Activated CD4-positive, alpha-beta T cell treated with anti-CD3 and anti-CD28 coated beads, Interleukin-10, Interleukin-2, amounts not matched to agents 100 ng/mL and 50 ng/mL, durations not matched to agents 16 hours and 8 hours (primary cell): ENCODE data around the gene LHFPL3.
A peak's percentile ranks its signal among the peaks of the same experiment; 100 is the strongest.

Experiments
- DNase-seq: peaks from one replicate; pipeline ENCODE4 v3.0.0-alpha.2; 2020

The LHFPL3 gene

DNA sequence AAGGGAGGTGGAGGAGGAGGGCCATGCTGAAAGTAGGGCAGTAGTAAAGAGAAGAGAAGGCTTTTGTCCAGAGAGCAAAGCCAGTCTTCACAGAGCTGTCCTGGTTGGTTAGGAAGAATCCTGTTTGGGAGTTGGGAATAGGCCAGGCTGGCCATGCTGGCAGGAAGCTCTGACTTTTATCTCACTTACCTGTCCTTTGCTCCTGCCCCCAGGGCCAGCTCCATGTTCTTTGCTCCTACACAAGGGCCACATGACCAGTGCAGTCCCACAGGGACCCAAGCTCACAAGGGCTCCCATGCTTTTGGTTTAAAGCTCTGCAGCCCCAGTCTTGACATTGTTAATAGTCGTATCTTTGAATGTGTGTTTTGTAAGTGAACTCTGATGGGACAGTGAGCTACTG lies 524.0 kb downstream of the LHFPL3 start:
- DNase-seq, result no peak

DNA sequence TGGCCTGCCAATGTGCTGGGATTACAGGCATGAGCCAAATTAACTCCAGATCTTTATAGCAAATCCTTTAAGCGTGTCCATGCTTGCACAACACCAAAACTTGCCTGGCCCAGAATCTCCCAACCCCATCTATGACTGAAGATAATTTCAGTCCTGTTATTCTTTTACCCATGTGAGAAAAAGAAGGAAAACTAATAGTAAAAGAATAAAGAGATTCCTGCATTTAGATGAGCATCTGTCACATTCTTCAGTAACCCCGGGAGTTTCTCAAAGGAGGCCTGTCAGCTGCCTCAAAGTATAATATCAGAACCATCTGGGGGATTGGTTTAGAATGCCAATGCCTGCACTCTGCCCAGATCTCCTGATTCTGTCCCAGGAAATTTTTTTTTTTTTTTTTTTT lies 527.5 kb downstream of the LHFPL3 start:
- DNase-seq, result no peak

DNA sequence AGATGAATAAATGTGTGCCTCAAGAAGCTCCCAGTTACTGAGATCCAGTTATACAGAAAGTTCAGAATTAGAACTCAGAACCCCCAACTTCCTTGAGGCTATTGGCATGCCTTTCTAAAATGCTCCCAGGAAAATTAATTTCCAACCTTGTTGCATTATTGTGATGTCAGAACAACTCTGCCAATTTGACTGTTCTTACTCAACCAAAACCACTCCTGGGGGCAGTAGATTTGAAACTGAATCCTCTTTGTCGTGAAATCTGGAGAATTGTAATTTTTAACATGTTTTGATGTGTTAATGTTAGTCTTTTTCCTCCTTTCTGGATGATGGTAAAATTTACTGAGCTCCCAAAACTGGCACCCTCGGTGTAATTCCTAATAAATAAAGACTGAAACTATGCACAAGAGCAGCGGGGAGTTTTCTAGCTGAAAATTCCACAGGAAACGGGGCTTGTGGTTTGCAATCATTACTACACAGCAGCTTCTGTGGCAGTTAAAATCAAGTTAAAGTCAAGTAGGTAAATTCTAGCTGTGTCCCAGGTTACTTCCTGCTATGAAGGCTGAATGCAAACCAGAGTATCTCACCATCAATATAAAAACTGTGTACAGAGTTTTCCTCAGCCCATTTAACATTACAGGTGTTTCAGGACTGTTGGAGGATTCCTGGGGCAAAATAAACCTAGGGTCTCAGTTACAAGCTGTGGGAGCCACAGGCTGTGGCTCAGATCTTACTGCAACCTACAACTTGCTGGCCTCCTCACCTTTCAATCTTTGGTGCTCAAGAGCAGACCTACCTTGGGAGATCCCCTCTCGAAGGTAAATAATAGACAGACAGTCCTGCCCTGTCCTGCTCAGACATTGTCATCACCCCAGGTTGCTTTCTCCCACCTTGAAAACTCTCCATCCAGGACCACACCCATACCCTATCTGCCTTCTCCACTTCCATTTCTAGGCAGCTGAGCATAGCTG lies 529.3 kb downstream of the LHFPL3 start:
- peak; percentile 30 for DNase-seq

DNA sequence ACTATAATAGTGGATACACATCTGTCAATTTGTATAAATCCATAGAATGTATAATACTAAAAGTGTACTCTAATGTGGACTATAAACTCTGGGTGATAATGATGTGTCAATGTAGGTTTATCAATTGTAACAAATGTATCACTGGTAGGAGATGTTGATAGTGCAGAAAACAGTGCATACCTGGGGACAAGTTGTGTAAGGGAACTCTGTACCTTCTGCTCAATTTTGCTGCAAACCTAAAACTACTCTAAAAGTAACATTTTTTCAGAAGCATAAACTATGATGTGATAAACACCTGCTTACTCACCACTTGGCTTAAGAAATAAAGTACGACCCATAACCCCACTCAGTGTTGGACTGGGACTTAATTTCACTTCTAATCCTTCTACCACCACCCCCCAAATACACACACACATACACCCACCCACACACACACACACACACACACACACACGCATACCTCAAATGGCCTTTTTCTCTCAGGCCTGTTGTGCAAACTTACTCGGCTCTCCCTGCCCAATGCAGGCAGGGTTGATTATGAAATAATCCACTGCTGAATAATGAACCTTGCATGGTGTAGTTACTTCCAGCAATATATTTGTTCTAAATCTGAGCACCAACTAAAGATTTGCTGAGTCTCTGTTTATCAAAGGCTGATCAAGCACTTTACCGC lies 531.5 kb downstream of the LHFPL3 start:
- DNase-seq, result no peak

DNA sequence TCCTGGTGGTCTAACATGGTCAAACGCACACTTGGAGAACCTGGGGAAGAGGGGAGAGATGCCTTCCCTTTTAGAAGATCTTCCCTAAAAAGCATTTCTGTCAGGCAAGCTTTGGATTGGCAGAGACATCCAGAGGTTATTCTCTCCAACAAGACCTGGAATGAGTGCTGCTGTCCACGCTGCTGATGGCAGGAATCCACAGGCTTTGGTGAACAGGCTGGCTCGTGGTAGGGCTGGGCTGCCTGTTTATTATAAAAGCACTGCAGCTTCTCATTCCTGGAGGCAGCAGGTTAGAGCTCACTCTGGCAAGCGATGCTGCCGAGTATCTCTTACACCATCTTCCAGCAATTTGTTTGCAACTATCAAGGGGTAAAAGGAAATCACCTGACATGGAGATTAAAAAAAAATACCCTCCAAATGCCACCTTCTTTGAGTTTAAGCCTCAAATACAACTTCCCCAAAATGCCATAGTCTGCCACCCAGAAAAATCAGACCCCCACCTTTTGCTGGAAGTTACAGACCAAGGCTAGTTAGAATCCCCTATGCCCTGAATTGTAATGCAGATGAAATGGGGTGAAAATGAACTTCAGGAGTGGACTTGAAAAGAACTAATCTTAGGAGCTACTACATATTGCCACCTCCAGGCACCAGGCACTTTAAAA lies 533.5 kb downstream of the LHFPL3 start:
- DNase-seq, result no peak

DNA sequence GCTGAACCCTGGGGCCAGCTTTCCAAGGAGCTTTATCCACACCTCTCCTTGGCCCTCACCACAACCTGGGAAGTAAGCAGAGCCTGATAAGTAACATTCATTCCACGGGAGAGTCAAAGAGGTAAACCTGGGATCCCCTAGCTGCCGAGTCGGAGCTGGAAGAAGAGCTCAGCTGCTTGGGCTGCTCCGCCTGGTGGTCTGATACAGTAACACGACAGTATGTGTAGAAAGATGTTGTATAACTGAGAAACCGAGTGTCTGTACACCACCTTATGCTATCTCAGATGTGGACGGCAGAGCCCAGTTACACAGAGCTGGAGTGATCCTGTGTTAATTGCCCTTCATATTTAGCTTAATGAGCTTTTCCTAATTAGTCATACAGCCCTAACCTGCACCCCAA lies 534.3 kb downstream of the LHFPL3 start:
- no peak for DNase-seq

DNA sequence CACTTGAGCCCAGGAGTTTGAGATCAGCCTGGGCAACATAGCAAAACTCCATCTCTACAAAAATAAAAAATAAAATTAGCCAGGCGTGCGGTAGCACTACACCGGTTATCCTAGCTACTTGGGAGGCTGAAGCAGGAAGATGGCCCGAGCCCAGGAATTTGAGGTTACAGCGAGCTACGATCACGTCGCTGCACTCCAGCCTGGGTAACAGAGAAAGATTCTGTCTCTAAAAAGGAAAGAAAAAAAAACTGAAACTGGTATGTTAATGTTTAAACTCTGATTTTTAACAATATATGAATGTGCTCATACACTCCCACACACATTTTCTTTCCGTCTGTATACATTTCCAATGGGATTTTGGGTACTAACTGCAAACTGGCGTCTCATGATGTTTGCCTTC lies 545.0 kb downstream of the LHFPL3 start:
- DNase-seq, result no peak

DNA sequence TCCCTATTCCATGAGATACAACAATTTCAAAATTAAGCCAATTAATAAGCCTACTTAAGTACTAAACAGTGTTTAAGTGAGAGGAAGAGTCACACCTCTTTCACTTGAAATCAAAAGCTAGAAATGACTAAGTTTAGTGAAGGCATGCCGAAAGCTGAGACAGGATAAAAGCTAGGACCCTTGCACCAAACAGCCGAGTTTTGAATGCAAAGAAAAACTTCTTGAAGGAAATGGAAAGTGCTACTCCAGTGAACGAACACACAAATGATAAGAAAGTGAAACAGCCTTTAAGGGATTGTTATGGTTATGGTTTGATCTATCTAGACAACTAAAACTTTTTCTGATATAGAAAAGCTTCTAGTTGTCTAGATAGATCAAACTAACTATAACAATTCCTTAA lies 550.2 kb downstream of the LHFPL3 start:
- peak; percentile 79 for DNase-seq

DNA sequence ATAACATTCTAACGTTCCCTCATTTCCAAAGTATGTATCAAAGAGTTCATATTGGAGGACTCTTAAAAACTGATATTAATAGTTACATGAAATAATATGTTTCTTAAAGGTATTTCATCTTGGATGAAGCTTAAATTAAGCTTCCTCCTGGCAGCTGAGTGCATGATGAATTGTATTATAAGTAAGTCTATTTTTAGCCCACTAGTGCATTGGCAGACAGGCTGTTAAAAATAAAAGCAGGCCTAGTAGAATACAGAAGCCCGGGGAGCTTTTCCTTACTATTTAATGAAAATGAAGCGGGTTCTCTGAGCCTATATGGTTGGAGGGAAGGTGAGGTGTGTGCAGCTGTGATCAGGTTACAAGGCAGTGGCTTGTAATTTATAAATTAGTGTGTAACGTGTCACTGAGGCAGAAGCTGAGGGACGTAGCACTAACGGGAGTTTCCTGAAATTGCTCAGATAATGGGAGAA lies 554.9 kb downstream of the LHFPL3 start:
- DNase-seq, result no peak

DNA sequence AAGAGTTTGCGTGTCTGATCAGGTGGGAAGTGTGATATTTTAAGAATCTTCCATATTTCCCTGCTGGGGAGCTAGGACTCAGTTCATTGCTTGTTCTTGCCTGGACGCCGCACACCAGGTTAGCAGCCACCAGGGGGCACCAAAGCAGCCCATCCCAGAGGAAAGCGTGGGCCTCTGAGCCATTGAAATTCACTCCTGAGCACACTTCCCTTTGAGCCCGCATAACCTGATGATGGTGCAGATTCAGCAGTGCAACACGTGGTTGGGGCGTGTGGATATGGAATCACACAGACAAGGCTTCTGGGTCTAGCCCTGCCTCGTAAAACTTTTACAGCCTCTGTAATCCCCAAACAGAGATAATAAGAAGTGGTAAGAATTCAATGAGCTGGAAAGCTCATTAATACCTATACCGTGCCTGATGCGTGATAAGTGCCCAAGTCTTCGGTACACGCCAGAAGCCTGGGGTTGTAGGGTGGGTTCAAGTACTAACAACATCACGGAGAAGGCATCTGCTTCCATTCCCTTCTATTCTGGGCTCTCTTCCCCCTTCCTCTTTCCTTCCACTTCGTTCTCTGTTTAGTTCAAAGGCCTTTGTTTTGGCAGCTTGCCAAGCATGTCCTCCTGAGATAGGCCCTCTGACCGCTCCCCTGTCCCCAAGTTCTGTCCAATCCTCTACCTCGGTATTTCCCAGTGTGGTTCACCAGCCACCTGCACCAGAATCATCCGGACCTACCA lies 555.5 kb downstream of the LHFPL3 start:
- DNase-seq, result peak; percentile 82

DNA sequence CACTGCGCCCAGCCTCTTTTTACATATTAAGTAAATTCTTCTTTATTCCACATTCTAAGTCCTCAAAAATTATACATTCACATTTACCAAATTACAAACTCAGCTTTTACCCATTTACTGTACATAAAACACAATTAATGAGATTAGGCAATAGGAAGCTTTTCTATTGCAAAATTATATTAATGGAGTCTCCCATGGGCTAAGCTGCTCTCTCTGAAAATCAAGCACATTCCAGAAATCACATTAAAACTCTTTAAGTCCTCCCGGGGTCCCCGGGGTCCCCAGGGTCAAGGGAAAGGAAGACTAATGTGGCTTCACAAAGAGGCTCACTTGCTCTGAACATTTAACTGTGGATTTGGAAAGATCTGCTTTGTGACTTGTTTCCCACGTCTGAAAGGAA lies 558.2 kb downstream of the LHFPL3 start:
- DNase-seq, result no peak

DNA sequence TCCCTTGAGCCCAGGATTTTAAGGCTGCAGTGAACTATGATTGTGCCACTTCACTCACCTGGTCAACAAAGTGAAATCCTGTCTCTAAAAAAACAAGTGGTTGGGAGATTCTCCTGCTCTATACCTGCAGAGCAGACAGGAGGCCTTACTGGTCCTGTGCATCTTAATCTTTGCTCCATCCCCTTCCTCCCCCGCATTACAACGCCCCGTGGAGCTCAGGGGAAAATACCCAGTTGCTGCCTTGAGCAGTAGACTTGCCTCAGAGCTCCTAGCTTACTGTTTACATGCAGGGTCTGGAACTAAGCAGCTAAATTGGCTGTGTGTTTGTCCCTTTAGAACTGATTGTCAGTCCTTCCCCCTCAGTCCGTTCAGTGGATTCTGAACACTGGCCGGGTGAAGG lies 561.8 kb downstream of the LHFPL3 start:
- DNase-seq, result no peak

DNA sequence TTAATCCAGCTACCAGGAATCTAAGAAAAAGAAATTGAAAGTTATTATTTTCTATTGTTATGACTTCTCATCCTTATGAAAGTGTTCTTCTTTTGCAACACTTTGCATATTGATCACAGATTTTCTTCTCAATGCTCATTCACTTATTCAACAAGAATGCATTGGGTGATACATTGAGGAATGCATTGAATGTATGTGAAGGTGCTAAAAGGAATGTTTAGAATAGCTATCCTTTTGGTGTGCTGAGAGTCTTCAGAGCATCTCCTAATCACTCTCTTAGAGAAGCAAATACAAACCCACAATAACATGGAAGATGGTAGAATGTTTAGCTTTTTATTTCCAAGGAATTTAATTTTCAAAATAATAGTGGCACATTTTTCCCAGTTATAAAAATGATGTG lies 563.5 kb downstream of the LHFPL3 start:
- no peak for DNase-seq

DNA sequence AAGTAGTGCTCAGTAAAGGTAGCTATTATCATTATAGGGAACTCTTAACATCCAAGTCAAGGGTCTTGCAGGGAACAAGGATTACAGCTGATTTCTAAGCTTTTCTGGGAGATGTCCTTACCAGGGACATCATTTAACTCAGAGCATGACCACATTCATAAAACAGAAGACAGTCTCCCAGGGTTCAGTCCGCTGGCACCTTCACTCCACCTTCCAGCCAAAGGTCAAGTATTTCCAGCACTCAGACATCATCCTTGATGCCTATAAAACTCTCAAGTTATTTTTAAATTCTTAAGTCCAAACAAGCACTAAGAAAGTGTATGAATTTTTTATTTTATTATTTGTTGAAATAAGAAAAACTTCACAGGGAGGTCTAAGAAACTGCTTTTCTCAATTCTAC lies 565.9 kb downstream of the LHFPL3 start:
- DNase-seq, result no peak

DNA sequence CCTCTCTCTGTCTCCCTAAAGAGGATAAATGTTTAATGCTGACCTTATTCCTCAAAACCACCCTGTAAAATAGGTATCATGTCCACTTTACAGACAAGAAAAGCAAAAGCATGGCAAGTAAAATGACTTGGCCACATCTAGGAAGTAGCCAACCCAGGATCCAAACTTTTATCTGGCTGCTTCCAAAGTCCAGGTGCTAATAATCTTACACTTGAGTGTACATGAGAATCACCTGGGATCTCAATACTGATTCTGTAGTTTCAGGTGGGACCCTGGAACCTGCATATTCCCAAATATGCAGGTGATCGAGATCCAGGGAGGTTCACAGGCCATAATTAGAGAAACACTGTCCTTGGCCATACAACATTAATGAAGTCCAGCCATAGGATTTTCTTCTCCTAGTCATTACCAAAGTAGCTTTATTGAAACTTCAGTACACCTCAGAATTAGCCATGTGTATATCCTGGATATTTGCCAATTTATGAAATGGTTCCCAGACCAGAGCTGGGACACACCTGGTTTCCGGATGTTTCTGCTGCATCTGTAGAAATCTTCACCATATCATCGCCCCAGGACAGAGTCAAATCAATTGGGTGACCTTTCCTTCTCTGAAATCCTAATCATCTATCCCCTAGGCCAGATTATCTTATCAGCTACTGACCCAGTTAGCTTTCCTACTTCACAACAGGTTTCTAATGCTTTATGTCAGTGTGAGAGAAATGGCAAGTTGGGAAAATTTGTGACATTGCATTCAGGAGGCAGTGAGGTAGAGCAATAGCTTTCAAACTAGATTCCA lies 566.5 kb downstream of the LHFPL3 start:
- no peak for DNase-seq

DNA sequence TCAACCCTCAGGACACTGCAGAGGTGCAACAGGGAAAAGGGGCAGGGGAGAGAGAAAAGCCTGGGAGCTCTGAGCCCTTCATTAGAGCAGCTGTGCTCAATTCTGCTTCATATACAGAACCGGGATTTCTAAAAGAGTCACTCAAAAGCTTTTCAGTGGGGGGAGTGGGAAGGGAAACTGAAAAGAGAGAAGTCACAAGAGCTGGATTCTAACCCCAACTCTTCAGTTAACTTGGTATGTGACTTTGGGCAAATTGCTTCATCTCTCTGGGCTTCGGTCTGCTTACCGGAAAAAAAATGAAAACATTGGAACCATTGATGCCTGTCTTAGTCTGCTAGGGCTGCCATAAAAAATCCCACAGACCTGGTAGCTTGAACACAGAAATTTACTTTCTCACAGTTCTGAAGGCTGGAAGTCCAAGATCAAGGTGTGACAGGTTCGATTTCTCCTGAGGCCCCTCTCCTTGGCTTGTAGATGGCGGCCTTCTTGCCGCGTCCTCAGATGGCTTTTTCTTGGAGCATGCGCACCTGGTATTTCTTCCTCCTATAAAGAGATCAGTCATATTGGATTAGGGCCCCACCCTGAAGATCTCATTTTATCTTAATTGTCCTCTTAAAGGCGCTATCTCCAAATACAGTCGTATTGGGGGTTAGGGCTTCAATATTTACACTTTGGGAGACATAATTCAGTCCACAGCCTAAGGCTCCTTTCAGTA lies 567.3 kb downstream of the LHFPL3 start:
- DNase-seq, result no peak

DNA sequence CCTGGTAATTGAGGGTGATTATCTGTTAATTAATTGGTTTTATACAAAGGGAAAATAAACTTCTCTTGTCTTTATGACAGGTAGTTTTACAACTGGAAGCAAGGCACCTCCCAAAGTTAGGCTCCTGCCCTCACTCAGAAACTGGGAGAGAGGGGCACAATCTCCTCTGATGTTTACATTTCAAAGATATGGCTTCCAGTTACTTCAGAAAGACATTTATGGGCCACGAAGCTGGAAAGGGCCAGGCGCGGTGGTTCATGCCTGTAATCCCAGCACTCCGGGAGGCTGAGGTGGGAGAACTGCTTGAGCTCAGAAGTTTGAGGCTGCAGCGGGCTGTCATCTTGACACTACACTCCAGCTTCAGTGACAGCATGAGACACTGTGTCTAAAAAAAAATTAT lies 570.0 kb downstream of the LHFPL3 start:
- DNase-seq, result no peak

DNA sequence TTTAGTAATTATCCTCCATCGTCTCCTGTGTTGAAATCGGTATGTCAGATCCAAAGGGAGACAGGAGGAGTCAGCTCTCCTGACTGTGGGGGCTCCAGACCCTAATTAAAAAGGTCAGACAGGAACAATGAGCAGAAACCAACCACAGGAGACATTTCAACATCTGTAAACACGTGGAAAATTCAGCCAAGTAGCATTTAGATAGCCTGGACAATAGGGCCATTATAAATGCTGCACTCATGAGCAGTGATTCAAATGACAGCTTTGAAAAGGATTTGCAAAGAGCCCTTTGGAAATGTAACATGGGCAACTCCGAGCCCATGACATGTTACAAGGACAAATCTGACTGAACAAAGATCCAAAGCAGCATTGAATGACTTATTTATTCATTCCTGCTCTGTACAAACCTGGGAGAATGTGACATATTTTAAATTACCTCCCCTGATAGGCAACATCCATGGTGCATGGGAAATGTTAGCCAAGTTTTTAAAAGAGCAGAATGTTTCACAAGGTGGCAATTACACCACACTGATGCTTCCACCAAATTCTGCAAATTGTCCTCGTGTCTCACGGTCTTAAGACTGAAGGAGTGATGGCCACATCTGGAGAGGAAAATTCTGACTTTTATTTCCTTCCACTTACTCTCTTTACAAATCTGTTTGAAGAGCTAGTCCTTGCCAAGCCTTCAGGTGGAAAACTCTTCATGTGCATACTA lies 572.3 kb downstream of the LHFPL3 start:
- DNase-seq, result no peak

DNA sequence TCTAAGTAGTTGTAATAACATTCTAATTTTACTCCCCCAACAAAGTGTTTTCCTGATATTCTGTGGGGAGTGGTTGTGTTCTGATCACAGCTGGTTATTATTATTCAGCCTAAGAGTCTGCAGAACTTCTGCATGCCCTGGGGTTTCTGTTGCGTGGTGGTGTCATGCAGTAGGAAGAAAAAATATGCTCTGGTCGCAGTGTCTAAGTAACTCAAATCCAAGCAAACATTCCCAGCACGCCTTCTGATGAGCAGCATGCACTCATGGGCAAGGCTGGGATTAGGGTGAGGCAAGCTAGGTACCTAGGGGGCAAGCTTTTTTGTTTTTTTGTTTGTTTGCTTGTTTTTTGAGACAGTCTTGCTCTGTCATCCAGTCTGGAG lies 572.8 kb downstream of the LHFPL3 start:
- no peak for DNase-seq

DNA sequence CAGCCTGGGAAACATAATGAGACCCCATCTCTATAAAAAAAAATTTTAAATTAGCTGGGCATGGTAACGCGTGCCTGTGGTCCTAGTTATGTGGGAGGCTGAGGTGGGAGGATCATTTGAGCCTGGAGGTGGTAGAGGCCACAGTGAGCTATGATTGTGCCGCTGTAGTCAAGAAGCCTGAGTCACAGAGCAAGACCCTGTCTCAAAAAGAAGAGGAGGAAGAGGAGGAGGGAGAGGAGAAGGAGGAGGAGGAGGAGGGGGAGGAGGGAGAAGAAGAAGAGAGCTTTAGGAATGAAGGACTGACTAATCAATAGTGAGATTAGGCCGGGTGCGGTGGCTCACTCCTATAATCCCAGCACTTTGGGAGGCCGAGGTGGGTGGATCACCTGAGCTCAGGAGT lies 573.8 kb downstream of the LHFPL3 start:
- DNase-seq, result no peak

DNA sequence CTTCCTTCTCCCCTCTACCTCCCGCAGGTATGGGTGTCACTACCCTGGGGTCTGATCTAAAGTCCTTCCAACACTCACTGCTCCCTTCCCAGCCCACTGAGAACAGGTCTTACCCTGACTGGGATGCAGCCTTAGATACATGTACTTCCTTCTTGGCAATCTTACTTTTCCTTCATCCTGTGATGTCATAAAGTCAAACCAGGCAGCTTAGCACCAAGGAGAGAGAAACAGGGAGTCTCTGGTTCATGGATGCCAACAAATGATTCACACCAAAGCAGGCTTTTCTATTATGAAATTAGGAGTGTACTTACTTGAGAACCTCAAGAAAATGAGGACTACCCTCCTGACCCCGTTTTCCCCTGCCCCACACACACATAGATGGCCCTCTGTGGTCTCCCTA lies 574.6 kb downstream of the LHFPL3 start:
- no peak for DNase-seq
